HG02763 (cell line): ENCODE measurements around the gene CANX.
"Not testable (repeated sequence)": the region's sequence is repeated elsewhere in the genome, so short reads cannot be mapped to it uniquely, and the experiment has no call there.

ENCODE experiments used
- ATAC-seq: cut with Tn5 transposase; IDR thresholded peaks from one replicate; pipeline ENCODE4 v1.9.1; 2021; ENCODE audit warnings: mild to moderate bottlenecking, moderate library complexity; ENCODE audit not compliant: unreplicated experiment

CANX gene

GRCh38 chr5:179697993-179698934 lies 503 bp upstream of the CANX start:
- peak; percentile 88 for ATAC-seq

GRCh38 chr5:179699616-179700237 lies 960 bp downstream of the CANX start:
- no peak for ATAC-seq

GRCh38 chr5:179700401-179700918 lies 1.7 kb downstream of the CANX start:
- no peak for ATAC-seq

GRCh38 chr5:179716286-179716685 lies 17.5 kb downstream of the CANX start:
- no peak for ATAC-seq

- no peak for ATAC-seq
Observed at GRCh38 chr5:179720222-179720621, 21.5 kb downstream of the CANX start.

GRCh38 chr5:179724163-179724562 lies 25.4 kb downstream of the CANX start:
- ATAC-seq = no peak

GRCh38 chr5:179727106-179727505 lies 28.3 kb downstream of the CANX start:
- no peak for ATAC-seq

GRCh38 chr5:179729303-179729702 lies 30.5 kb downstream of the CANX start:
- no peak for ATAC-seq

- ATAC-seq = no peak
Observed at GRCh38 chr5:179729727-179730126, 31.0 kb downstream of the CANX start.

- no peak for ATAC-seq
Observed at GRCh38 chr5:179730356-179730755, 31.6 kb downstream of the CANX start.

GRCh38 chr5:179730852-179731251 lies 32.1 kb downstream of the CANX start:
- no peak for ATAC-seq

- ATAC-seq = peak; percentile 2
Observed at GRCh38 chr5:179731791-179732411, 33.1 kb downstream of the CANX start.

- peak; percentile 95 for ATAC-seq
Observed at GRCh38 chr5:179732412-179732917, 33.7 kb downstream of the CANX start, which contains the start of gene MAML1. Gene MAML1, plus strand, starts transcription at chr5:179732822. Its CDS starts 291 bp downstream, at chr5:179733113.

- peak; percentile 25 for ATAC-seq
Observed at GRCh38 chr5:179732918-179733771, 34.4 kb downstream of the CANX start.

- no peak for ATAC-seq
Observed at GRCh38 chr5:179733772-179734126, 35.0 kb downstream of the CANX start.

- ATAC-seq = no peak
Observed at GRCh38 chr5:179734536-179735164, 35.9 kb downstream of the CANX start.

- ATAC-seq = no peak
Observed at GRCh38 chr5:179738742-179739141, 40.0 kb downstream of the CANX start.

- ATAC-seq = not testable (repeated sequence)
Observed at GRCh38 chr5:179744106-179744505, 45.3 kb downstream of the CANX start.

GRCh38 chr5:179746872-179747271 lies 48.1 kb downstream of the CANX start:
- ATAC-seq = no peak

GRCh38 chr5:179747811-179748210 lies 49.0 kb downstream of the CANX start:
- no peak for ATAC-seq
